IPS DF 4.7 (cell line): ENCODE results near the gene TMEM109.
"Not testable (repeated sequence)": the region's sequence is repeated elsewhere in the genome, so short reads cannot be mapped to it uniquely, and the experiment has no call there.

Source experiments
- DNase-seq: peaks from one replicate; pipeline ENCODE4 v3.0.0-alpha.2; 2013; ENCODE audit warnings: low spot score; ENCODE audit errors: extremely low read depth

TMEM109 gene

DNA sequence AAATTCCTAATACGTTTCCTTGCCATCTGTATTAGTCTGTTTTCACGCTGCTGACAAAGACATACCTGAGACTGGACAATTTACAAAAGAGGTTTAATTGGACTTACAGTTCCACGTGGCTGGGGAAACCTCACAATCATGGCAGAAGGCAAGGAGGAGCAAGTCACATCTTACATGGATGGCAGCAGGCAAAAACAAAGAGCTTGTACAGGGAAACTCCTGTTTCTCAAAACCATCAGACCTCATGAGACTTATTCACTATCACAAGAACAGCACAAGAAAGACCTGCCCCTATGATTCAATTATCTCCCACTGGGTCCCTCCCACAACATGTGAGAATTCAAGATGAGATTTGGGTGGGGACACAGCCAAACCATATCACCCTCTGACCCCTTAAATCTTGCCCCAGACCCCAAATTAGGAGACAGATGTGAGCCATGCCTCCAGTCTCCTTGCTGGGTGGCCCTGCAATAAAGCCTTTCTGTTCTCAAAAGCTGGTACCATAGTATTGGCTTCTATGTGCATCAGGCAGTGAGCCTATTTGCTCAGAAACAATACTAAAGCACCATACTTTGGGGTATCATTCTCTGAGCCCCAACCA is 4.2 kb upstream of the TMEM109 start:
- DNase-seq = not testable (repeated sequence)

GRCh38 chr11:60910281-60910687 is 3.7 kb upstream of the TMEM109 start:
- DNase-seq = no peak

GRCh38 chr11:60910711-60911380 is 3.1 kb upstream of the TMEM109 start:
- DNase-seq = no peak

DNA sequence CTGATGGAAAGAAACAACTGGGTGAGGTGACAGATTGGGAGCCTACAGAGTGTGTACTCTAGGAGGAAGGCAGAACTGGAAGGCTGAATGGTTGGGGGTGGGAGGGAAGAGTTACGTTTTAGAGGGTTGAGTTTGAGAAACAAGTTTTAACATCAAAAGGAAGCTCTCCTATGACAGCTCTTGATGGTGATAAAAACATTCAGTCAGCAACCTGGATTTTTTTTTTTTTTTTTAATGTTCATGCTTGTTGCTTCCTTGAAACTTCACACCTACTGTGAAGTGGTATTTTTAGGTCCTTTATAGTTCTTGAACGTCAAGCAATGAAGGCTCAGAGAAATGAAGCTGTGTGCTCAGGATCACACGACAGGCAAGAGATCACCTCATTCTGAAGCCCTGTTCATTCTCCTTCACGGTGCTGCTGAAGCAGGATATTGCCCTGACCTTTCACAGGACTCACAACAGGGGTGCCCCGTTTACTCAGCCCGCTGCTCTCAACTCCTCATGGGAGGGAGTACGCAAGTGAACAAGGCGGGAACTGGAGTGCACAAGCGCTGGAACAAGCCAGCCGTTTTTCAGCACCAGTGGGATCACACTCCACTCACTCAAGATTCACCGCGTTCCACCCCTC is 1.6 kb upstream of the TMEM109 start:
- no peak for DNase-seq

- DNase-seq = no peak
Observed at GRCh38 chr11:60912851-60913528, 968 bp upstream of the TMEM109 start.

GRCh38 chr11:60914633-60915247 is 782 bp downstream of the TMEM109 start:
- DNase-seq = no peak

- DNase-seq = no peak
Observed at GRCh38 chr11:60915248-60915914, 1.4 kb downstream of the TMEM109 start.

- DNase-seq = no peak
Observed at GRCh38 chr11:60916669-60917206, 2.8 kb downstream of the TMEM109 start.

GRCh38 chr11:60917267-60917666 is 3.3 kb downstream of the TMEM109 start:
- DNase-seq = no peak

GRCh38 chr11:60918251-60918938 is 4.4 kb downstream of the TMEM109 start:
- DNase-seq = no peak

GRCh38 chr11:60918939-60919265 is 4.9 kb downstream of the TMEM109 start:
- no peak for DNase-seq

DNA sequence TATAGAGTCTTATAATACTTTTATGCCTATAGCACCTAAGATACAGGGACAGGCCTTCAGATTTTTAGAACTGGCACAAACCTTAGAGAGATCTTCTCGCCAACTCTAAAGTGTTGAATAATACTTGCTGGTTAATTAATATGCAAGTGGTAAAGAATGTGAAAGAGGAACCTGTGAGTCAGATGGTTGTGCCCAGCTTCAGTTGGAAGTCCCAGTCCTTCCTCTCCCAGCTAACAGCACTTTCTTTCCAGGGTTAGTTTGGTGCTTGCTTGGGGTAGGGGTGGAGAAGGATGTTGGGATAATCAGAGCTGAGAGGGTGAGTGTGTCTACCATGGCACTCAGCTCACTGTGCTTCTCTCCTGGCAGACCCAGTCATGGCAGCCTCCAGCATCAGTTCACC is 5.4 kb downstream of the TMEM109 start:
- no peak for DNase-seq

- DNase-seq = no peak
Observed at GRCh38 chr11:60919956-60920355, 6.0 kb downstream of the TMEM109 start.

DNA sequence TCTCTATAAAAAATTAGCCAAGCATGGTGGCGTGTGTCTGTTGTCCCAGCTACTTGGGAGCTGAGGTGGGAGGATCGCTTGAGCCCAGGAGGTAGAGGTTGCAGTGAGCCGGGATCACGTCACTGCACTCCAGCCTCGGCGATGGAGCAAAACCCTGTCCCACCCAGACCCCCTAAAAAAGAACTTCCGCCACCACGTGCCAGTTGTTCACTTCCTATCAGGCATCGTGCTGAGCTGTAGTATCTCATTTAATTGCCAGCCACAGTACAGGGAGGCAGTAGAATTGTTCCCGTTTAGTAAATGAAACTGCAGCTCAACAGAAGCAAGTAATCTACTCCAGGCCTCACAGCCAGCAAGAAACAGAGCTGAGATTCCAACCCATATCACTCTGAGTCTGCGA is 7.3 kb downstream of the TMEM109 start:
- no peak for DNase-seq

GRCh38 chr11:60921777-60922335 is 7.9 kb downstream of the TMEM109 start:
- DNase-seq = no peak

DNA sequence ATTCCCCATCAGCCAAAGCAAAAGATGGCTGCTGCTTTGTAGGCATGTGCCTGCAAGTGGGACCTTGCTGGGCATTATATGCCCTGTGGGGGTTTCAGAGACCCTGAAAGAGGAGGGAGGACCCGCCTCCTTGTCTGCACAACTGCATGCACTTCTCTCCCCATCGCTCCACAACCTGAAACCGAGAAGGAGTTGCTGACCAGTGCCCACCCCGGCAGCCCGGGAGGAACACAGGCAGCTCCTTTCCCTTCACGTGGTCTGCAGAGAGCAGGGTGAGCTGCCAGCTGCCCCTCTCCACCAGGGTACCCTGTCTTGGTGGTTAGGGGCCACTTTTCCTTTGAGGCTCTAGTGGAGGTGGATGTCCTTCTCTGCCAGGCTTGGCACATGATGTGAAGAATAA is 8.9 kb downstream of the TMEM109 start:
- DNase-seq = no peak

DNA sequence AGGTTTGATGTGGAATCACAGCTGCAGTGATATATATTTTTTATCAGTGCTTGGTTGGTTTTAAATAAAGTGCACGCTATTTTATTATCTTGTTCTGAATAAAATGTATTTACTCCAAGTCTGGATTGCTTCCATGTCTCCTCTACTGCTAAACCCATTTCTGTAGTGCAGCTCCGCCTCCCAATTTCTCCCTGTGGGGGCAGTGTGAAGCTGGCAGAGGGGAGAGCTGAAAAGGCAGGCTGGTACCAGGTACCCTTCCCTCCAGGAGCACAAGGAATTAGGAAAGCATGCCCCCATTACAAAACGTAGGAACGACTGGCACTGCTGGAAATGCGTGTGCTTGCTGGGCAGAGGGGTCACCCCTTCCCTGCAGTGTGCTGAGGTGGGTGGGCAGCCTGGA is 9.4 kb downstream of the TMEM109 start:
- DNase-seq = no peak

GRCh38 chr11:60923800-60924109 is 9.8 kb downstream of the TMEM109 start:
- no peak for DNase-seq

DNA sequence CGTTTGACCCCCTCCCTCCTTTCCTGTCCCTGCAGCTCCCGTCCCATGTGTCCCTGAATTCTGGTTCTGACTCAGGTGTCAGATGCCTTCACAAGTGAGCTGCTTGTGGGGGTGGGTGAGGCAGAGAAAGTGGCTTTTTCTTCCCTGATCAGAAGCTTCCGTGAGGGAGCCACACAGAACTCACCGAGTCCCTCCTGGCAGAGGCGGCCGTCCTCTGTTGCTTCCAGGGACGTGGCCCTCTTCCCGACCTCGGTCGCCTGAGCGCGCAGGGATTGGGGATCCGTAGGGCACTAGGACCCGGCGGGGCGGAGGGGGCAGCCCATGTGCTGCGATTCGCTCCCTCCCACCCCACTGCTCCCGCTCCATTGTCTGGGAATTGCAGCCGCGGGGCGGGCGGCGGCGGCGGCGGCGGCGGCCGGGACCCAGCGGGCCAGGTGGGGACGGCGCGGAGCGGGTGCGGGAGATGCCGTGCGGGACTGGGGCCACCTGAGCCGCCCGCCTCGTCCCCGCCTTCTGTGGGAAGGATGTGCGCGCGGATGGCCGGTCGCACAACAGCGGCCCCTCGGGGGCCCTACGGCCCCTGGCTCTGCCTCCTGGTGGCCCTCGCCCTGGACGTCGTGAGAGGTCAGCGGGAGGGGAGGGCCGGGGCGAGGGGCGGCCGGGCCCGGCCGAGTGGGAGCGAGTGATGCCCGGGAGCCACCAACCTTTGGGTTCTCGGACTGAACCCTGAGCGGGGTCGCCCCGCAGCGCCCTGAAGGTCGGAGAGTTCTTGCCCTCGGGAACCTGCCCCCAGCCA is 10.3 kb downstream of the TMEM109 start, which contains the start of gene TMEM132A:
Gene TMEM132A, plus strand, starts transcription at position 351 of the 796 bp plus-strand sequence. Its CDS starts 174 bp downstream, at position 525.
- no peak for DNase-seq
